Measurements from ENCODE around the gene PIK3CA.

DNA sequence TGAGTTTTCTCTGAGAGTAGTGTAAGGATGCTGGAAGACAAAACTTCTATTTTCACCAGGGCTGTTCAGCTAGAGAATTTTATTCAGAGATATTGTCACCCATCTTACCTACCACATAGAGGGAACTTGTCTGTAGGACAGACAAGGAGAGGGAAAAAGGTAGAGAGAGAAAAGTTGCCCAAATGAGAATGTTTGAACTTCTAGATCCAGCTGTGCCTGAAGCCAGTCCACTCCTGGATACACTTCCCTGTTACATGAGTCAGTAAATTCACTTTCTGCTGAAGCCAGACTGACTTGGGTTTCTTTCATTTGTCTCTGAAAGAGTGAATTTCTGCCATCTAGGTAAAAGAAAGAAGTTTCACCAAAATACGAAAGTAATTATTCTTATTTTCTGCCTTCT is 130.0 kb downstream of the PIK3CA start:
- TF ChIP-seq, protein P1, sequence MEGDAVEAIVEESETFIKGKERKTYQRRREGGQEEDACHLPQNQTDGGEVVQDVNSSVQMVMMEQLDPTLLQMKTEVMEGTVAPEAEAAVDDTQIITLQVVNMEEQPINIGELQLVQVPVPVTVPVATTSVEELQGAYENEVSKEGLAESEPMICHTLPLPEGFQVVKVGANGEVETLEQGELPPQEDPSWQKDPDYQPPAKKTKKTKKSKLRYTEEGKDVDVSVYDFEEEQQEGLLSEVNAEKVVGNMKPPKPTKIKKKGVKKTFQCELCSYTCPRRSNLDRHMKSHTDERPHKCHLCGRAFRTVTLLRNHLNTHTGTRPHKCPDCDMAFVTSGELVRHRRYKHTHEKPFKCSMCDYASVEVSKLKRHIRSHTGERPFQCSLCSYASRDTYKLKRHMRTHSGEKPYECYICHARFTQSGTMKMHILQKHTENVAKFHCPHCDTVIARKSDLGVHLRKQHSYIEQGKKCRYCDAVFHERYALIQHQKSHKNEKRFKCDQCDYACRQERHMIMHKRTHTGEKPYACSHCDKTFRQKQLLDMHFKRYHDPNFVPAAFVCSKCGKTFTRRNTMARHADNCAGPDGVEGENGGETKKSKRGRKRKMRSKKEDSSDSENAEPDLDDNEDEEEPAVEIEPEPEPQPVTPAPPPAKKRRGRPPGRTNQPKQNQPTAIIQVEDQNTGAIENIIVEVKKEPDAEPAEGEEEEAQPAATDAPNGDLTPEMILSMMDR (IDR thresholded peaks at IDR 0.05), result no peak
- TF ChIP-seq POLR2A (IDR thresholded peaks at IDR 0.05) (no peak), POLR2AphosphoS5 (IDR thresholded peaks at IDR 0.05) (no peak), EP300 (IDR thresholded peaks at IDR 0.05; ENCODE audit: low read depth) (no peak)
